HG03378 (cell line): ENCODE results near the gene SLC25A33.

Experiments used
- ATAC-seq: cut with Tn5 transposase; IDR thresholded peaks from one replicate; pipeline ENCODE4 v1.9.1; 2021; ENCODE audit warnings: mild to moderate bottlenecking, moderate library complexity; ENCODE audit not compliant: unreplicated experiment

Gene SLC25A33

GRCh38 chr1:9599741-9600140 is 60.5 kb downstream of the SLC25A33 start:
- no peak for ATAC-seq

DNA sequence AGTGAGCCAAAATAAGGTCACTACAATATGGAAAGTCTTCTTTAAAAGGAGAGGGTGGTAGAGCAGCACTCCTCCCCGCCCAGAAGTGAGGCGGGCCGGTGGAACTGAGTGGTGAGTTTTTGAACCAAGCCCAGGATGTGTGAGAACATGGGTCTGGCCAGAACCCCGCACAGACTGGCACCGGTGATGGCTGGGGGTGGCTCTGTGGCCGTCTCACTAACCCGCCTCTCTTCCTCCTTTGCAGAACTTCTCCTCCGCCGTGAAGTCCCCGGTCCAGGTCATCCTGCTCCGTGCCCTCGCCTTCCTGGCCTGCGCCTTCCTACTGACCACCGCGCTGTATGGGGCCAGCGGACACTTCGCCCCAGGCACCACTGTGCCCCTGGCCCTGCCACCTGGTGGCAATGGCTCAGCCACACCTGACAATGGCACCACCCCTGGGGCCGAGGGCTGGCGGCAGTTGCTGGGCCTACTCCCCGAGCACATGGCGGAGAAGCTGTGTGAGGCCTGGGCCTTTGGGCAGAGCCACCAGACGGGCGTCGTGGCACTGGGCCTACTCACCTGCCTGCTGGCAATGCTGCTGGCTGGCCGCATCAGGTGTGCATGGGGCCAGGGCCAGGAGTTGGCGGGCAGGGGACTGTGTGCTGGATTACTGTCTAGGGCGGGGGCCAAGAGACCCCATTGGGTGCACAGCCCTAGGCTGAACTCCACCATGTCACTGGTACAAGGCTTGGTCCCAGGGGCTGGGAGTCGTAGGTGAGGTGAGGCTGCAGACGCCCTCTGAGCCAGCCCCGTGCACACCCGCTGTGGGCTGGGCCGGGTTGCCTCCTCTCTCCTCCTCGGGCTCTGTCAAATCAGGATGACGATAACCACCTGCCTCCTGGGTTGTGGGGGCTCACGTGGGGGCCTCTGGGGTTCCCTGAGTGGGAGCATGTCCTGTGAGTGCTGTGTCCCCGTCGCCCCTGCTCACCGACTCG is 61.9 kb downstream of the SLC25A33 start:
- no peak for ATAC-seq

- ATAC-seq = no peak
These were observed 62.9 kb downstream of the SLC25A33 start for GRCh38 chr1:9601942-9602793.

GRCh38 chr1:9602794-9603167 is 63.5 kb downstream of the SLC25A33 start:
- ATAC-seq = no peak

GRCh38 chr1:9603307-9603706 is 64.0 kb downstream of the SLC25A33 start:
- ATAC-seq = no peak

DNA sequence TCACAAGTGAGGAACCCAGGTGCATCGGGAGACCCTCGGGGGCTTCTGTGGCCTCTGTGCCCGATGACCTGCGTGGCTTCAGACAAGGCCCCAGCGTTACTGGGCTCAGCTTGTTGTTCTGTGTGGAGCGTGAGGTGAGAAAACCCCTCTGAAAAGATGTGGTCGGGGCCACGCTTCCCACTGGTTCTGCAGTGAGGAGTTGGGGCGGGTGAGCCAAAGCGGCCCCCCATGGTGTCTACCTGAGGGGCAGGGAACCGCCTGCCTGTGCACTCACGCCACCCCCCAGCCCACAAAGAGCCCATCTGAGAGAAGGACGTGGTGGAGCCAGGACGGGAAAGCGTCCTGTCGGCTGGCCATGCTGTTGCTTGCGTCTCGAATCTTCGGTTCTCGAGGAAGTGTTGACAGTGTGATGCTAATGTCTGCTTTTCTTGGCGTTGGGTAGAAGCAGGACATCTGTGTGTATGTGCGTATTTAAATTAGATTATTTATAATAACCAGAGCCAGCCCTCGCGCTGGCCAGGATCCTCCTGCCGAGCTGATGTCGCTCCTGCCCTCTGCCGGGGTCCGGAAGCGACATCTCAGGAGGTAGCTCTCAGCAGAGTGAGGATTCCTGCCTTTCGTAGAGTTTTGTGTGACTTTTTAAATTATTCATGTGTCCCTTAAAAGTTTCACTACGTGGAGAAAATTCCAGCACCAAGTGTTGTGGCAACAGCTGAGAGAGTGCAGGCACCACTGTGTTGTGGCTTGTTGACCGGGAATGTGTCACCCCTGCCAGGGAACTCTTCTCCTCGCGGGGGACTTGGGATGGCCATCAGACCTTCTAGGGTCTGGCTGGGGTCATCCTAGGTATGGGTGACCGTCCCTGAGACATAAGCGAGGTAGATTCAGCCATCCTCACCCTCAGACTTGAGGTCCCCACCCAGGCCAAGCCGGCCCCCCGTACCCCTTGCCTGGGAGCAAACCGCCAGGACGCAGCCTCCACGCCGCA is 64.8 kb downstream of the SLC25A33 start:
- no peak for ATAC-seq

DNA sequence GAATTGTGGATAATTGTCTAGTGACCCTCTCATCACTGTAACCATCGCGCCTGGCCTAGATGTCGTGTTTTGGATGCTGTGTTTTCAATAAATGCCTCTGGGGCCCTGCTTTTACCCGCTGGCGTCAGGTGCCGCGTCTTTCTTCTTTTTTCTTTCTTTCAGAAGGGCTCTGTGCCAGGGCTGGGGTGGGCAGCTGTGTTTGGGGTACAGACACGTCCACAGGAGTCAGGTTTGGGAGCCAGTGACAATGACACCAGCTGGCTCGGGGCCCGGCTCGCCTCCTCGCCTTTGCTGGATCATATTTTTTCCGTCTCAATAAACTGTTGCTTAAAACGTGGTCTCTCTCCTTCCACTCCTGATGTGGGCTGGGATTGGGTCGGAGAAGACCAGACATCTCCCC is 65.6 kb downstream of the SLC25A33 start:
- no peak for ATAC-seq

DNA sequence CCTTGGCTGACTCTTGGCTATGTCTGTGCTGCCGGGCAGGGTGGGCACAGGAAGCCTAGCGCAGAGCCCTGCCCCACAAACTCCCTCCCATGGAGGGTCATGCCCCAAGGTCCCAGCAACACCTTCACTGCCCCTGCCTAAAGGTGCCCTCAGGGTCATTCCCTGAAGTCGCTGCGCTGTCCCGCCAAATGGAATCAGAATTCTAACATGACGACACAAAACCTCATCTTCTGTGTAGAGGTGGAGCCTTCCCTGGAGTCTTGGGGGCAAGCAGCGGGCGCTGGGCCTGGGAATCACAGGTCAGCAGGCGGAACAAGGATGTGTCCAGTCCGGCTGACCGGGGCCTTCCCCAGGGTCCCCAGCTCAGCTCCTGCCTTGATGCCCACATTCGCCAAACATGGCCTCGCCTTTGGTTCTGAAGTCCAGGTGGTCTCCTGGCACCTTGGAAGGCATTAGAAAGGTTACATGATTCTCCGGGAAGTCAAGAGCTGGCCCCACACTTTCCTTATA is 66.7 kb downstream of the SLC25A33 start:
- ATAC-seq = no peak

DNA sequence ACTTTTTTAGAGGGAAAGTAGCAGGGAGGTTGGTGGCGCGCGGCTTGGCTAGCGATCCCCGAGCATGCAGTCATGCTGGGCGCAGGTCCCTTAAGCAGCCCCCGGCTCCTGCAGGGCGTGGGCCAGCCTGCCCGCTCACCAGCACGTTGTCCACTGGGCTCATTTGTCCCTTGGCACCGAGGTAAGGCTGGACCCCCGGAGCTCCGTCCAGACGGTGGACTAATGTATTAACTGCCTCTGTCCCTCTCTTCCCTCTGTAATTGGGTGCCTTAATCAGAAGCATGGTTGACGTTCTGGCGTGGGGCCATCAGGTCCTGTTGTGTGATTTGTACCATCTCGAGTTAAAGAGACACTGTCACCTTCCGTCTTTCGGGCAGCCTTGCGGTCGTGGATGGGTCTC is 67.2 kb downstream of the SLC25A33 start:
- ATAC-seq = no peak

DNA sequence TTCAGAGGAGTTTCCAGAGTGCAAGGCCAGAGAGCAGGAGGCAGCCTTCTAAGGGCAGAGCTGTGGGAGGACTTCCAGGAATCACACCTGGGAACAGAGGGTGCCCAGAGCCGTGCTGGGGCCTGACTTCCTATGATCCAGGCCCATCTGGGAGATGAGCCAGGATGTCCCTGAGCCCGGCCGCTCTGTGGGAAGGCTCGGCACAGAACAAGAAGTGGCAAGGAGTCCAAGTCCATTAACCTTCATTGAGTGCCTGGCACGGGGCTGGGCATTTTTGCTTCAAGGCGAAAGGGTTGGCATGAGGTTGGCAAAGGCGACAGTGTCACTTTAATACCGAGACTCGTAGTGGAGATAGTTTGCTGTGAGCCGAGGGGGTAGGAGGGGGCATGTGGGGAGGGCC is 67.7 kb downstream of the SLC25A33 start:
- ATAC-seq = no peak

GRCh38 chr1:9607352-9607751 is 68.1 kb downstream of the SLC25A33 start:
- ATAC-seq = no peak

- no peak for ATAC-seq
These were observed 70.7 kb downstream of the SLC25A33 start for GRCh38 chr1:9609998-9610397.

GRCh38 chr1:9610548-9610947 is 71.3 kb downstream of the SLC25A33 start:
- ATAC-seq = no peak

DNA sequence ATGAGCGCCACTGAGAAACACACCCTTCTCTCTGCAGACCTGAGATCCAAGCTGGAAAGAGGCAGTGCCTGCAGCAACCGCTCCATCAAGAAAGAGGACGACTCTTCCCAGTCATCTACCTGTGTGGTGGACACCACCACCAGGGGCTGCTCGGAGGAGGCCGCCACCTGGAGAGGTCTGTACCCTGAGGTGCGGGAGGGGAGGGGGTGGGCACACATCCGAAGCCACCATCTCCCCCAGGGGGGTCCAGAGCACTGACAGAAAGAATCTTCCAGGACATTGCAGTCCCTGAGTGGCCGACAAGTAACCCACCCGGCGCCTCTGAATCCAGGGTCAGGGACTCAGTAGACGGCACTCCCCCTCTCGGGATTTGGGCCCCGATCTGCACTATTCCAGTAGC is 72.5 kb downstream of the SLC25A33 start:
- no peak for ATAC-seq

- no peak for ATAC-seq
These were observed 73.0 kb downstream of the SLC25A33 start for GRCh38 chr1:9612162-9612845.

DNA sequence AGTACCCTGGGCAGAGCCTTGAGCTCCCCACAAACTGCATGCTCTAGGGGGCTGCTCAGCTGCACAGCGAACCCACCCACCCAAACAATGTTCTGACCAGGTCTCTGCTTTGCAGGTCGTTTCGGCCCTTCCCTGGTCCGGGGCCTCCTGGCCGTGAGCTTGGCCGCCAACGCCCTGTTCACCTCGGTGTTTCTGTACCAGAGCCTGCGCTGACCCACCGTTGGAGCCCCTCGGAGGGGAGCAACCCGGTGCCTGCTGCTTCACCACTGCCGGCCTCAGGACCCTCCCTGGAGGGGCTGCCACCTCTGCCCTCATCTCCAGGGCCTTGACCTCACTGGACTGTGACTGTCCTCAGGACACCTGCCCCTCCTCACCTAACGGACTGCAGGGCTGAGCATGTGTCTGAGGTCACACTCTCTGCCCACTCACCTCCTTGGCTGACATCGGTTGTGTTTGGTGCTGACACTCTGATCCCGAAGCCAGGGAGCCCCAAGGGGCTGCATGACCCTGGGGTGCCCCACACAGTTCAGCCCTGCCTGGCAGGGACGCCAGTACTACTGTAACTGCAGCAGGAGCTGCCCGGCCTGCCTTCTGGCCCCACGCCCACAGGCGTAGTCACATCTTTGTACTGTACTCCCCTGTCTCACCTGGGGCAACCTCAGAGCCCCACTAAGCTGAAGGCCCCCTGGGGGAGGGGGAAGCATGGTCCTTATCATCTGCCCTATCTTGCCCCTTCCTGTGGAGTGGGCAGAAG is 73.8 kb downstream of the SLC25A33 start:
- no peak for ATAC-seq

- no peak for ATAC-seq
These were observed 74.5 kb downstream of the SLC25A33 start for GRCh38 chr1:9613625-9614299.

DNA sequence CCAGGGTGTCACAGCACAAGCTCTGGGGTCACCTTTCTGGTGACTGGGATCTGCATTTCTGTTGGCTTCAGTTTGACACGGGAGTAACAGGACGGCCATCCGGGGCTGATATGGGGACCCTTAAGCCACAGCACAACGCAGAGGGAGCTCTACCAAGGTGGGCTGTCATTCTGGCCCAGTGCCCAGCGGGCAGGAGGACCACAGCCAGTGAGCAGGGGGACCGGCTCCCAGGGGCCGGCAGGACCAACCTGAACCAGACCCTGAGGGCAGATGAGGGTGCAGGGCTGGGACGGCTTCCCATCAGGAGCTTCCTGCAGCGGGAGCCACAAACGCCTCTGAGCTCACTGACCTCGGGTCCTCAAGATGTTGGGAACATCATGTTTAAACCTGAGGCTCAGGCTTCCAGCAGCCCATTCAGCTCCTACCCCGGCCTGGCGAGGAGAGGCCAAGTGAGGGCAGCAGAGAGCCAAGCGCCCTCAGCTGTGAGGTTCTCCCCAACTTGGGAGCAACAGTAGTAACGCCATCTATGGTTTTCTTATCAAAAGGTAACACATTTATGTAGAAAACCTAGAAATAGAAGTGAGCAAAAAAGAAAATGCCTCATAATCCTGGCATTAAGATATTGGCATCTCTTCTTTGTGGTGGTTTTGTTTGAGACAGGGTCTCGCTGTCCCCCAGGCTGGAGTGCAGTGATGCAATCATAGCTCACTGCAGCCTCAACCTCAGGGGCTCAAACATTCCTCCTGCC is 76.2 kb downstream of the SLC25A33 start:
- ATAC-seq = no peak
